GM21825 (cell line): ENCODE results near the gene LYSMD4.

ENCODE experiments used
- ATAC-seq: cut with Tn5 transposase; IDR thresholded peaks from one replicate; pipeline ENCODE4 v1.9.1; 2021; ENCODE audit warnings: mild to moderate bottlenecking, moderate library complexity; ENCODE audit not compliant: unreplicated experiment

The LYSMD4 gene

DNA sequence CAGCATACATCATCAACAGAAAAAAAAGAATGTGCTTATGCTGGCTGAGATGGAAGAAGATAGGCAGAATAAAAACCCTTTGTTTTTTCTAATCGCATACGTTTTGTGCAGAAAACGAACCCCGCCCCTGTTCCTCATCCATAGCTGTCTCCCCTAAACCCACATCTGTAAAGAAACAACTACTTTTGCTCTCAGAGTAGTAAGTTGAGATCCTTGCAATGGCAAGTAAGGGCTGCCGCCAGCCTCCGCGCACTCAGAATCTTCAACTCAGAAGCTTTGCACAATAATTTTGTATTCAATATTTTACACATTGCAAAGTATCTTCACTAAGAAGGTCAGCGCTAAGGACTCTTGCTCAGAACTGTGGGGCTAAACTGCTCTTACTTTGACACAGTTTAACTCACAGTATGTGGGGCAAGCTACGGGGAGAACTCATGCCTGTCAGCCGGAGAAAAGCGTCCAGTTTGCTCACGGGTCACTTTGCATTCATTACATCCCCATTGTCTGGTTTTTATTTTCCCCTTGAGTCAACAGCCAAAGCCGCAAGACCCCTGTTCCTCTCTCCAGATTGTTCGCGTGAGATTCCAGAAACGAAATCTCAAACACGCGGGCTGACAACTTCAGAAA lies 1.0 kb downstream of the LYSMD4 start:
- no peak for ATAC-seq

DNA sequence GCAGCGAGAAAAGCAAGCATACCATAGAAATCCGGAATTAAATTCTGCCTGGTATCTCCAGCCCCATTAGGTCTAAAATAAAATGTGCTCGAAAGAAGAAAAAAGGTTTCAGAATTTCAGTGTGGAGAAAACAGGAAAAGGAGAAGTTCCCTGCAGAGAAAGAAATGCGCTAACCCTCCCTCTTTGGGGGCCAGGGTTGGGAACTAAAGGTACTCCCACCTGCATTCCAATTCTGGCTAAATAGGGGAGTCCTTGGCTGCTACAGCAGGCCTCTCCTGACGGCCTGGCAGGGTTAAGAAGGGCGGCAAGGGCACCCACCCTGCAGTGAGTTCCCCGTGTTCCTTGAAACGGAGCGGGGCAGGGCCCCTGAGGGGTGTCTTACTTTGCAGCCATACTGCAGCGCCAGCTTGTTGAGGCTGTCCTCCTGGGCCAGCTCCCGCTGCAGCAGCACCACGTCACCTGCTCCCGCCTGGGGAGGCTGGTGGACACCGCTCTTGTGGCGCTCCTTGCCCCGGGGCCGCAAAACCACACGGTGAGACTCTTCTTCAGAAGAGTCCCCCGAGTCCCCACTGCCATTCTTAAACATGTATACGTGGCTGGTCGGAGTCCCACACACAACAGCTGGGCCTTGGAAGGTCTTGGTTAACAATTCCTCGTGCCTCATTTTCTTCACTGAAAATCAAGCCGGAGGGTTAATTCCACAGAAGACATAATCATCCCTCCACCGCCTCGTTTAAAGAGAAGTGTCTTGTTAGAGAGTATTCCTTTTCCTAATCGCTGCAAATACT lies 1.7 kb downstream of the LYSMD4 start:
- no peak for ATAC-seq

DNA sequence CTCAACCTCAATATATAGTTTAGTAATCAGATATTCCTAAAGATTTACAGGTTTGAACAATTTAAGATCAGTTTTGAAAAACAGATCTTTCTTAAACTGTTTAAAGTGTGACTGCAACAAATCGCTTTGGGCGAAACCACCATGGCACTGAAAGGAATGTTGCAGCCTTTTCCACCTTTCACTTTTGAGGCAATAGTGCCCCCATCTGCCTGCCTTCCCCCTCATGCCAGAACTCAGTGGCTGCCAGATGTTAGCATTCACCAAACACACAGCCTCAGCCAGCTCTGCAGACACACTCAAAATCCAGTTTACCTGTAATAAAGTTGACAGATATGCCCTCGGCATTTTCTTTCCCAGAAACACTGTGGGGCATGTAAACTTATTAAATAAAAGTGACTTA lies 3.3 kb downstream of the LYSMD4 start:
- no peak for ATAC-seq

DNA sequence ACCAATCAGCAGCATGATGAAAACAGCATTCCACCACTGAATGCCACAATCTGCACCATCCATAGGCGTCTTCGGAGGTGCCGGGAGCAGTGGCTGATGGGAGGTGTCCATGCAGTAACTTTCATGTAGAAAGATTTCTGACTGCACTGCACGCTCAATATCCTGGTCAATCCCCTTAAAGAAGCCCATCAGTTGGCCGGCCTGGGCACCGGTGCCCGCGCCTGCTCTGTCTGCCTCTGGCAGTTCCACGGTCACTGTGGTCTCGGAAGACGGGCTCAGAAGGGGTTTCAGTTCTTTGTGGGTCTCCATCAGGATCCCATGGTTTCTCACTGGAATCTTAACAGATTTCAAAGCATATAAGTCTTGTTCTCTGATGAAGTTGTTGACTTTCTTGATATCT lies 3.9 kb downstream of the LYSMD4 start:
- no peak for ATAC-seq

DNA sequence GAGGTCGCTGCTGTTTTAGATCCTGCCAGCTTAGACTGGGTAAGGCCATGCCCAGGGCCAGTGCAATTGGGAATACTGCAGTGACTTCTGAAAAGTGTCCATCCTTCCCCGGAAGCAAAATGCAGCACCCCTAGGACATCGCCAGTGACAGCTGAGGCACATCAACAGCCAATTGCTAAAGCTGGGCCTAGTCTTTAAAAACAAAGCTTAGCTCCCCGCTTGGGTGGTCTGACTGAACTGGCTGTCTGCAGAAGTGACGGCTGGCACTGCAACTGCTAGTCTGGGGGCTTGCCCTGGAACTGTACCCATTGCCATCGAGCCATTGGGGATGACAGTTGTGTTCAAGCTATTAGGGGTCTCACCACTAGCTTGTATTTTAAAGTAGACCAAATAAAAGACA lies 4.3 kb downstream of the LYSMD4 start:
- ATAC-seq: no peak

DNA sequence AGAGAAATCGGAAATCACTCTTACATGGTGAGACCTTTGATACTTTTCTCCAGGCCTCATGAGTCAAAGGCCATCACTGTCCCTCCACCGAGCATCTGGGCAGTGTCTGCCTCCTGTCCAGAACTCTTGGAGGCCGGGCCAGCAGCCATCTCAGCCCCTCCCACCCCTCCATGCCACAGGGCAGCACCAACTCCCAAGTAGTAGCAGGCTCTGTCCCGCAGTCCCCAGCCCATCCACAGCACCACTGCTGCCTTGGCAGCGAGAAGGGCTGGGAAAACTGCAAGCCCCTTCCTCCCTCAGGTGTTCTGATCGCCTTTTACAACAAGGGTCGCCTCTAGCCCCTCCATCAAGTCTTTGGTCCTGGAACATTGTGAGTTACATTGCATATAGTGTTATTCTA lies 5.5 kb downstream of the LYSMD4 start:
- ATAC-seq: no peak

DNA sequence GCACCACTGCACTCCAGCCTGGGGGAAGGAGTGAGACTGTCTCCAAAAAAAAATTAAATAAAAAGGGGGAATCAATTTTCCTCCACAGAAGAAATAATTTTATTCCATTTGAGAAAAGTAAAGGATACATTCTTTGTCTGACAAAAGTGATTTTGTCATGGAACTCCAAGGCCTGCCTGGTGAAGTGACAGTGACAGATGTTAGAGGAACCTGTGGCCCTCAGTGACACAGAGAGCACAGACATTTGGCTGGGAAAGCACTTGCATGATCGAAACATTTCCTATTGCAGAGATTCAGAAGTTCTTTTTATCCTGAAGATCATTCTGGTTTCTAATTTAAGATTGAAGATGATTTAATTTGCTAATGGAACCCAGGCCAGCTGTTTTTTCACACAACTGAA lies 5.9 kb downstream of the LYSMD4 start:
- no peak for ATAC-seq

DNA sequence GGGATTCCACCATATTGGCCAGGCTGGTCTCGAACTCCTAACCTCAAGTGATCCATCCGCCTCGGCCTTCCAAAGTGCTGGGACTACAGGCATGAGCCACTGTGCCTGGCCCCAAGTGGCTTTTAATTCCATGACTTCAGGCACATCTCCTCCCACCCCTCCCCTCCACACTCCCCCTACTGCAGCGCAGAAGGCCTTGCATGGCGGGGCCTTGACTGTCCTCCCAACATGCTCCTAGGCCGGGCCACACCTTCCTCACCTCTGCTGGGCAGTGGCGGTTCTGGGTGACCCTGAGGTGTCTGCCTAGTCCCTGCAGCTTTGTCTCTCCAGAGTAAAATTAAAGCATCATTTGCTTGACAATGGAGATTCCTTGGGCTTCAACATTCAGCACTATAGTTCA lies 6.9 kb downstream of the LYSMD4 start:
- ATAC-seq: no peak

DNA sequence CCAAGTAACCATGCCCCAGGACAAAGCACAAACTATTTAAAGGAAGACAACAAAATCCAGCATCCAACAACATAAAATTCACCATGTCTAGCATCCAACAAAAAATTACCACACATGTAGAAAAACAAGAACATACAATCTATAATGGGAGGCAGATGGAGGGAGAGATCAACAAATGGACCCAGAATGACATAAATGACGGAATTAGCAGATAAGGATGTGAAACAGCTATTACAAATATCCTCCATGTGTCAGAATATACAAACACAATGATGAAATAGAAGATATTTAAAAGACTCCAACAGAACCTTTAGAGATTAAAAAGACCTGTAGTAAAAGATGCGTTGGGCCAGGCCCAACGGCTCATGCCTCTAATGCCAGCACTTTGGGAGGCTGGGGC lies 10.8 kb downstream of the LYSMD4 start:
- no peak for ATAC-seq

DNA sequence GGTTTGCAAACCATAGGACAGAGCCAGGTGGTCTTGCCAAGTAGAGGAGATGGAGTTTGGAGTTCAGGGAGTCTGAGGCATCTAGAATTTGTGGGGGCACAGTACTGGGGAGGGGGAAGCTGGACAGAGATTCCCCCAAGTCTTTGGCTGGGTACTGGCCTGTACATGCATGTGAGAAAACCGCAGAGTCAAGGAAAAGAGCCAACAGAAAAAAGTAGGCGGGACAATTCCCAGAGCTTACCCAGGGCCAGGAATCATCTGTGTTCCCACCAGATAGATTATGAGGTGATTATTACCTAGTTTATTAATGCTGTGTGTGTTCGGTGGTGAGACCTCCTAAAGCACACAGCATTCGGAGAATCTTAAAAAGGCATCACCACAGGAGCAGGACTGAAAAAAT lies 11.3 kb downstream of the LYSMD4 start:
- no peak for ATAC-seq

DNA sequence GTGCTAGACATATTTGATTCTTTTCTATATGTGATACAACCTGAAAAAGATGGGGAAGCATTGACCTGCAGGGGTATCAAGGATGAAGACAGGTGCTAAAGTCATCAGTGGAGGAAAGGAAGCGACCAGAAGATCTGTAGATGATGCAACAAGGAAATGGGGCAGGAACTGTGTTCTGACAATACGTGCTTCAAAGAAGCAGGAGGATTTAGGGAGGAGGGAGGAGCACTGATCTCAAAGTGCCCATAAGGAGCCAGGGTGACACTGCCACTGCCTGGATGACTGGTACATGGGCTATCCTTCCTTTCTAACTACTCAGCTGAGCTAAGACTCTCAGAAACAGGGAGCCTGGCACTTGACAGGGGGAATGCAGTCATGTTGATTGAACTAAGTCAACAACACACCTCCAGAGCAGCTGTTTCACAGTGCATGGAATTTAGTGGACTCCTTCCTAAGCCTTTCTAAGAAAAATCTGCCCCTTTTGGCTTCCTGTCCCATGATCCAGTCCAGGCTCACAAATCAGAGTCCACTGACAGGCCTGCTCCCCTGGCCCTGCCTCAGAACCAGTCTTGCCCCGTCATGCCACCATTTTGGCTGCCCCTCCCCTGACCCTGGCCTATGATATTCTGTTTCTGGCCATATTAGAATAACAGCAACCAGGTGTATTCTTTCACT lies 12.0 kb downstream of the LYSMD4 start:
- ATAC-seq: no peak

DNA sequence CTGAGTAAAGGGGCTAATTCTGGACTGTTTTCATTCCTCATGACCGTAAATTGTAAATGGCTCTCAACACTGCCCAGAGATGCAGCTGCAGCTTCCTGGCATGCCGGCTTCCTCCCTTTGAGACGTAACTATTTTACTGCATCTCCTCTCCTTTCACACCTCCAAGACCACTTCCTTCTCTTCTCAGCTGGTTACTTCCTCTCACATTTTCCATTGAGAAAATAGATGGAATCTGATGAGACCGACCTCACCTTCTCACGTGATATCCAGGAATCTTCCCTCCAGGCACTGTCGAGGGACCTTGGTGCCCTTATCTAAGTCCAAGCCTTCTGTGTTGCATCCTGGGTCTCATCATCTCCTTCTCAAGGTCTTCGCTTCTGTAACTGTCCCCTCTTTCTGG lies 12.7 kb downstream of the LYSMD4 start:
- ATAC-seq: no peak

DNA sequence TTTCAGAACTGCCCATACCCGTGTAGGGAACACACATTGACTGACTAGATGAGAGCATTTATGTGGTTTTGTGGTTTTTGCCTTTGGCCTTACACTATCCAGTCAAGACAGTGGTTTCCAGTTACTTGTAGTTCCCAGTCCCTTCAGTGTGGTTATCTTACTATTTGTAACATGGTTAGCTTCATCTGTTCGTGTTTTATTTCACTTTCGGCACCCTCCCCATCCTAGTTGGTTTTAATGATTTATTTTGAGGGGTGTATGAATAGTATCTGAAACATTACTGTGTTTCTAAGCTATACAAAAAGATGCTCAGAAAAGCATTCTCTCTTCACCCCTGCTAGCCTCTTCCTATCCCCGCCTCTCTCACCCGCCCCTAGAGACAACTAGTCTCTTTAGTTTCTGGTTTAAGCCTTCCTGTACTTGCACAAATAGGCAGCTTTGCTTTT lies 14.1 kb downstream of the LYSMD4 start:
- peak; percentile 76 for ATAC-seq

DNA sequence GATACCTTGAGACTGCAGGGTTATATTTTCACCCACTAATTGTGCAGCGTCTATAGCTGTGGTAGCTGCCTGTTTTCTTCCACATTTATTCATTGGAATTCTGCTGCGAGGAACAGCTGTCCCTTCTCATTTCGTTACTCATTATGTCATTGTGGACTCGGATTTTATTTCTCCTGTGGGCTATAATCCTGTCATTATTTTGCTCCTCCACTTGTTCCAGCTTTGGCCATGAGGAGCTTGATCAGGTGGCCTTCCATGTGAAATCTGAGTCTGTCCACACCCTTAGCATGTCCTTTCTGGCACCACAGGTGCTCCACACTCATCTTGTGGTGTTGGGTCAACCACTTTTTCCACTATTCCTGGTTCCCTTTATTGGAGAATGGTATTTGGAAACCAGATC lies 14.8 kb downstream of the LYSMD4 start:
- no peak for ATAC-seq

DNA sequence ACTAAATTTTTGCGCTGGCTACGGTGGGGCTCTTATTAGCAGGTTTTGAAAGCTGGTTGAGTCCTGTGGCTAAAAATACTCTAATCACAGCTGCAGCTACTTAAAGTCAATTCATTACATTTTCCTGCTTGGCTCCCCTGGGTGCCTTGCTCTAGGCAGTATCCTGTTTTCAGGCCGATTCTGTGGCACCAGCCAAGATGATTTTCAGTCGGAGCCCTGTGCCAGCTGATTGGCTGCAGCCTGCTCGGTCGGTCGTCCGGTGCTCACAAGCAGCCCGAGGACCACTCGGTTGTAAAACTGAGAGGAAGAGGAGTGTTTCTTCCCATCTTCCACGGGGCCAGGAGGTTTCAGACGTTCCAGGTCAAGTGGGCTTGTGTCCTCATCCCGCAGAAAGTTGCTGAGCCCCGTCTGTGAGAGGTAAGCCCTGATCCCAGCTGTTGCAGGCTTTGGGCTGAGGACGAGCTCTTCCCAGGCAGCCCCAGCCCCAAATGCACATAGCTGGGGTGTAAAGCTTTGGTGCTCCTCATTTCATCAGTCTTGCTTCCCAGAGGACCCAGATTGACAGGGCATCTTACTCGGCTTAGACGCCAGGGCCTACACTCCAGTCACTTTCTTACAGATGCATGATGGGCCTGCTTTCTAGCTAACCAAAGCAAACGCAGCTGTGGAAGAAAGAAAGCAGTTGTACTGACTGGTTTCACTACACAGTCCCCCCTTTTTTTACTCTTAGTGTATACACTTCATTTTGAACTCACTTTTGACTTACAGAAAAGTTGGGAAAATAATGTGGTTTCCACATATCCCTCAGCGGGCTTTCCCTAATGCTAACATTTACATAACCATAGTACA lies 15.9 kb downstream of the LYSMD4 start:
- no peak for ATAC-seq

DNA sequence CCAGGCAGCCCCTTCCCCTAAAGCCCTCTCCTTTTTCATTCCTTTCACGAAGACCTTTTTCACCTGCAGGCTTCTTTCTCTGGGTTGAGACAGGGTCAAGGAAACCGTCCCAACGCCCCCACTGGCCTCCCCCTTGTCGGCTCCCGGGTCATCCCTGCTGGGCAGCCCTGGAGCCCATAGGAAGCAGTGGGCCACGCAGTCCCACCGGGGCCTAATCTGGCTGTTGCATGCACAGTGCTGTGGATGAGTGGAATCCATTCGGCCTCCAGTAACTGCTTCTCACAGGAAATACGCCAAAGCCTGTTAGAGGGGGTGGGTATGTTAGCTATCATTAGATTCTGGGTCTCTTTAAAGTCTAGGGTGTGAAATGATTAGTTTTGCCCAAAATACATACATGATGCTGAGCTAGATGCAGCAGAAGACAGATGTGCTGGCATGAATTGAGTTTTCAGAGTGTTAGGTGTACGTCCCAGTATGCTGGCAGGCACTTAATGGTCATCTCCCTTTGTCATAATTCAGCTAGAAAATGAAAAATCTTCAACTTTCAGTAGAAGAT lies 16.6 kb downstream of the LYSMD4 start:
- ATAC-seq: no peak

DNA sequence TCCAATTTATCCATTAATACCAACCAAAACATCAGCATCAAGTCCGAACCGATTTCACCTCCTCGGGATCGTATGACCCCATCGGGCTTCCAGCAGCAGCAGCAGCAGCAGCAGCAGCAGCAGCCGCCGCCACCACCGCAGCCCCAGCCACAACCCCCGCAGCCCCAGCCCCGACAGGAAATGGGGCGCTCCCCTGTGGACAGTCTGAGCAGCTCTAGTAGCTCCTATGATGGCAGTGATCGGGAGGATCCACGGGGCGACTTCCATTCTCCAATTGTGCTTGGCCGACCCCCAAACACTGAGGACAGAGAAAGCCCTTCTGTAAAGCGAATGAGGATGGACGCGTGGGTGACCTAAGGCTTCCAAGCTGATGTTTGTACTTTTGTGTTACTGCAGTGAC lies 20.8 kb downstream of the LYSMD4 start:
- ATAC-seq: no peak

DNA sequence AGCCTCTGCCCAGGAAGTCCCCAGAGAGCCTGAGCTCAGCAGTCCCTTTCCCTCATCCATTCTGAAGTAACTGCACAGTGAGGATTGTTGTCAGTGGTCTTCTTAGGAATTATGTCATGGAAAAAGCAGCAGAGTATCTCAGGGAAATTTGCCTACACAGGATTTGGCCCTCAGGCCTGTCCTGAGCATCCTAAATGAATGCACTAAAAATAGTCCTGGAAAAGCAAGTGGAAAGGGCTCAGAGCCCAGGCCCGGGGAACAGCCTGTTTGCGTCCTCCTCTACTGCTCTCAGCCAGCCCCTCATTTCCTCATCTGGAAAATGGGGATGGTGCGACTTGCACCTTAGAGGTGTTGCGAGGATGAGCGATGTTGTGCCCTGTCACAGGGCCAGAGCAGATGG lies 21.6 kb downstream of the LYSMD4 start:
- no peak for ATAC-seq

DNA sequence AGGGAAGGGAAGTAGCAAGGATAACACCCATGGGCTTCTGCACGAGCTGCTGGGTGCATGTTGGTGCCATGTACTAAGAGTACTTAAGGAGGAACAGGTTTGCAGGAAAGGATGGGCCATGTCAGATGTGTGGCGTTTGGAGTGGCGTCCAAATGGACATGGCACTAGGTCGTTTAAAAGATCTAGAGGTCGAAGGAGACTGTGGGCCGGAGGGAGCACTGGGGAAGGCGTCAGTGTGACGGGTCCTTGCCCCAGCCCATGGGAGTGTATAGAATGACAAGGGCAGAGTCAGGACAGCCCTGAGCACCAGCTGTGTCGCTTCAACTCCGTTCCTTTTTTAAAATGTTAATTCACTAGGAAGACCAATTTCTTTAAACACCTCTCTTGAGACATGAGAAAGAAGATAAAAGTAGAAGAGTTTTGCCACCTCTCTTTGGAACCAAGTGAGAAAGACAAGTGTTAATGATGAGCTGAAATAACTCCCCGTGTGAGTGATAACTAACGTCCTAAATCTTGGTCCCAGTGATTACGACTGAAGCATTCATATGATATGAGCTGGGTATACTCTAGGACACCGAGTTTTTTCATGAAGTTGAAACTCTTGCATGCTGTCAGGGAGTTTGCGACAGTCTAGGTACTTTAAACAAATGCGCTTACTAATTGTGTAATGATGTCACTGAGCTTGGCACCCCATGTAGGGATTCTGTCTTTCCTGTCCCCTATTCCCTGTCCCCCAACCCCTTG lies 23.8 kb downstream of the LYSMD4 start:
- no peak for ATAC-seq

DNA sequence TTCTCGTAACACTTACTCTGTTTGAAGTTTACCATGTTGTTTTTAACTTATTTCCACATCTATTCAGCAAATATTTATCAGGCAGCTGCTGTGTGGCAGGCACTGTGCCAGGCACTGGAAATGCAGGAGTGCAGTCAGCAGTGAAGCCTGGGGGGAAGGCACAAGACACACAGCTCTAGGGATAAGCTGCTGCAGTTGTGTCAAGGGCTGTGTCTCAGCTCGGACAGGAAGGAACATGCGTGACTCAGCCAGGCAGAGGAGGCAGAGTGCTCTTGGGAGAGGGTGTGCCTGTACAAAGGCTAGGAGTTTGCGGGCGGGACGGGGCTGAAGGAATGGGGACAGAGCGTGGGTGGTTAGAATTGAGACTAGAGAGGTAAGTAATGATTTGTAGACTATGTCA lies 24.7 kb downstream of the LYSMD4 start:
- ATAC-seq: no peak
